Measurements from ENCODE around the gene IRF2. TPM values are rescaled to one million over a fixed set of nuclear protein-coding genes. Genes with fewer than 3 reads are reported as not detected.

Gene IRF2
- total and polyA plus RNA-seq, 2 donors (not counting 1 experiment from before 2014, with no cell fraction given) = 67.8 to 68.2 TPM

GRCh38 chr4:184459413-184459812, 14.9 kb downstream of the IRF2 start:
- TF ChIP-seq CTCF (IDR thresholded peaks at IDR 0.05) = no peak
- TF ChIP-seq EZH2 (IDR thresholded peaks at IDR 0.05; ENCODE audit: borderline replicate concordance, insufficient read depth, low read depth, low read length, poor library complexity, severe bottlenecking) = no peak
- H3K4me3 ChIP-seq (ENCODE audit: control extremely low read depth in 1 of 5, extremely low read depth in 1 of 5, insufficient read depth in 1 of 5, low read depth in 2 of 5, low read length in 4 of 5) = no peak overlapping the region
- H3K79me2 ChIP-seq (ENCODE audit: control insufficient read depth, insufficient read depth, low read length) = peaks cover 97% of the 10 kb centered on the region
- peaks cover 90% of the 10 kb centered on the region for H3K4me1 Mint-ChIP-seq
- no peak overlapping the region for H2AFZ ChIP-seq (ENCODE audit: insufficient read depth, low read depth, low read length, poor library complexity, severe bottlenecking)
- ATAC-seq (ENCODE audit: low read depth) (no peak), DNase-seq (no peak)
- no peak overlapping the region for H3K9ac ChIP-seq (ENCODE audit: low read length)
- H3K27ac Mint-ChIP-seq = peak overlapping the region; percentile 70
- H3K9me3 ChIP-seq (ENCODE audit: control extremely low read depth in 1 of 3, control insufficient read depth in 2 of 3, insufficient read depth in 1 of 3, low read length in 2 of 3) = no peaks in the 10 kb centered on the region
- H3K4me2 ChIP-seq (replicated peaks; ENCODE audit: low read depth, low read length, poor library complexity, severe bottlenecking) = no peak overlapping the region
- POLR2A ChIA-PET = interaction anchor here (1.0 kb wide), 1 partner anchor 87 kb away, joined by 3 read pairs; no protein-coding TSS in a partner anchor
- no peaks in the 10 kb centered on the region for H3K27me3 ChIP-seq (replicated peaks in 1 of 4; ENCODE audit: control extremely low read depth in 1 of 4, control insufficient read depth in 3 of 4, insufficient read depth in 4 of 4, low read length in 3 of 4)
- no CpG with 5 or more reads among the region's 3 CpGs for WGBS (ENCODE audit: insufficient coverage)
- H3K9me3 Mint-ChIP-seq (ENCODE audit: insufficient read depth) = no peaks in the 10 kb centered on the region
- H3K36me3 ChIP-seq (replicated peaks in 1 of 2; ENCODE audit: control extremely low read depth in 1 of 2, control insufficient read depth in 1 of 2, extremely low read depth in 1 of 2, insufficient read depth in 2 of 2, low read length in 1 of 2) = peaks cover 9 to 21% of the 10 kb centered on the region in 2 experiments
- H3K27me3 Mint-ChIP-seq = no peaks in the 10 kb centered on the region
- H3K27ac ChIP-seq (ENCODE audit: low read length in 2 of 2) = peak overlapping the region in 1 of 2 donors; percentile 15
- peaks cover 67 to 74% of the 10 kb centered on the region in 2 donors for H3K4me1 ChIP-seq (ENCODE audit: control insufficient read depth in 2 of 2, insufficient read depth in 2 of 2, low read length in 2 of 2)
- H4K20me1 ChIP-seq (ENCODE audit: control insufficient read depth, insufficient read depth, low read length, poor library complexity, severe bottlenecking) = peaks cover 39% of the 10 kb centered on the region
- CTCF ChIA-PET = interaction anchor here (0.7 to 1.6 kb wide), 3 partner anchors 21 to 194 kb away, joined by 3 to 9 read pairs (median 4); no protein-coding TSS in a partner anchor
- intact Hi-C loops (cut with micrococcal nuclease) = no loop called here
- peak overlapping the region; percentile 20 for H3K4me3 Mint-ChIP-seq

- Histone ChIP-seq H3K4me1 (ENCODE audit: control insufficient read depth in 2 of 2, insufficient read depth in 2 of 2, low read length in 2 of 2) (peaks cover 82 to 83% of the 10 kb centered on the region in 2 donors), H3K36me3 (replicated peaks in 1 of 2; ENCODE audit: control extremely low read depth in 1 of 2, control insufficient read depth in 1 of 2, extremely low read depth in 1 of 2, insufficient read depth in 2 of 2, low read length in 1 of 2) (peaks cover 6 to 18% of the 10 kb centered on the region in 2 experiments), H3K9ac (ENCODE audit: low read length) (no peak overlapping the region), H3K4me3 (ENCODE audit: control extremely low read depth in 1 of 5, extremely low read depth in 1 of 5, insufficient read depth in 1 of 5, low read depth in 2 of 5, low read length in 4 of 5) (no peak overlapping the region), H2AFZ (ENCODE audit: insufficient read depth, low read depth, low read length, poor library complexity, severe bottlenecking) (no peak overlapping the region), H3K9me3 (ENCODE audit: control extremely low read depth in 1 of 3, control insufficient read depth in 2 of 3, insufficient read depth in 1 of 3, low read length in 2 of 3) (no peaks in the 10 kb centered on the region), H3K4me2 (replicated peaks; ENCODE audit: low read depth, low read length, poor library complexity, severe bottlenecking) (peak overlapping the region; percentile 38), H3K27me3 (replicated peaks in 1 of 4; ENCODE audit: control extremely low read depth in 1 of 4, control insufficient read depth in 3 of 4, insufficient read depth in 4 of 4, low read length in 3 of 4) (no peaks in the 10 kb centered on the region), H4K20me1 (ENCODE audit: control insufficient read depth, insufficient read depth, low read length, poor library complexity, severe bottlenecking) (peaks cover 47% of the 10 kb centered on the region), H3K79me2 (ENCODE audit: control insufficient read depth, insufficient read depth, low read length) (peaks cover 98% of the 10 kb centered on the region), H3K27ac (ENCODE audit: low read length in 2 of 2) (peak overlapping the region; percentile 41 to 77)
- Mint-ChIP-seq H3K9me3 (ENCODE audit: insufficient read depth) (no peaks in the 10 kb centered on the region), H3K27me3 (no peaks in the 10 kb centered on the region), H3K4me1 (peaks cover 91% of the 10 kb centered on the region), H3K27ac (peak overlapping the region; percentile 84), H3K4me3 (peak overlapping the region; percentile 66)
- intact Hi-C loops (cut with micrococcal nuclease) = no loop called here
- WGBS (ENCODE audit: insufficient coverage) = 19% methylated on average over 6 of the region's 11 CpGs
- peak; percentile 62 for ATAC-seq (ENCODE audit: low read depth)
- CTCF ChIA-PET = interaction anchor here (0.6 to 1.6 kb wide), 8 partner anchors 9 to 582 kb away, joined by 3 to 7 read pairs (median 3); no protein-coding TSS in a partner anchor
- peak; percentile 70 for DNase-seq
- TF ChIP-seq CTCF (IDR thresholded peaks at IDR 0.05) (no peak), EZH2 (IDR thresholded peaks at IDR 0.05; ENCODE audit: borderline replicate concordance, insufficient read depth, low read depth, low read length, poor library complexity, severe bottlenecking) (no peak)
- POLR2A ChIA-PET = interaction anchor here (0.7 kb wide), 1 partner anchor 25 kb away, joined by 3 read pairs; no protein-coding TSS in a partner anchor
Measured at GRCh38 chr4:184457535-184458249, 16.7 kb downstream of the IRF2 start.
